H1 (cell line): ENCODE measurements around the gene RNF166.

ENCODE experiments used
- EZH2 ChIP-seq: fragments of 200-600 bp; sonication (generic); IDR thresholded peaks from 2 replicates; pipeline ENCODE4 v1.7.1; 2012; ENCODE audit warnings: low read depth, mild to moderate bottlenecking, moderate library complexity, low read length, inconsistent platforms; ENCODE audit not compliant: severe bottlenecking
- MAFK ChIP-seq: IDR thresholded peaks from 2 replicates; pipeline ENCODE4 v1.6.1; 2012; ENCODE audit warnings: low read depth, mild to moderate bottlenecking, improper control_type of control experiment, low read length
- POLR2AphosphoS5 ChIP-seq: IDR thresholded peaks from 2 replicates; pipeline ENCODE4 v1.6.1; 2011; ENCODE audit warnings: low read depth, low read length
- TF ChIP-seq, protein P1 (sequence below), 3 experiments: IDR thresholded peaks; 1 replicate in 2 of 3; 2 replicates in 1 of 3; pipeline versions ENCODE4 v1.5.1 to v1.6.1; 2011; ENCODE audit warnings: low read length in 3 of 3, mild to moderate bottlenecking in 3 of 3, inconsistent platforms in 2 of 3, low read depth in 1 of 3, moderate library complexity in 1 of 3; ENCODE audit not compliant: insufficient read depth in 1 of 3; ENCODE audit errors: control extremely low read depth in 1 of 3

DNA sequence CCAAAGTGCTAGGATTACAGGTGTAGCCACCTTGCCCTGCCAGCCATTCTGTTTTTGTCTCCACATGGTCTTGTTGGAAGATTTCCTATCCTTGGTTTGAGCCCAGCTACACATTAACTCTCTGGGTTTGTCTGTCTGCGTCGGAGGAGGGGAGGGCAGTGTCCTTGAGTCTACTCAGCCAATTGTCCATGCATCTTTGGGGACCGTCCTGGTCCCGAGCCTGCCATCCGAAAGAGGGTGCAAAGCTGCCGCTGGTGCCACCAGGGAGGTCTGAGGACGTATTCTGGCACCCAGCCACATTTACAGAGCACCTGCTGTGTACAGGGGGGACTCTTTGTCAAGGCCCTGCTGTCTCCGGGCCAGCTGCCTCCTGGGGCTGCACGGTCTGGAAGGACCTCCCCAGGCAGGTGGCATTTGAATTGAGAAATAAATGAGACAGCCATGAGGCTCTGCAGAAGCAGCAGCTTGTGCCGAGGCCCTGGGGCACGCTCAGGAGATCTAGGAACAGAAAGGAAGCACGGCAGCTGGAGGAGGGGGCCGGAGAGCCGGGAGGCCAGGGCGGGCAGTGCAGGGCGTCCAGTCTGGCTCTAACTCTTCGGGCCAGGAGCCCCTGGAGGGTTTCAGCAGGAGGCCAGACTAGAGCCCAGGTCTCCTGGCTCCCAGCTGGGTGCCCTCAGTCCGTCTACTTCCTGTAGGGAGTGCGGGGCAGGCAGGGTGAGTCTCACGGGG, 56.8 kb downstream of the RNF166 start:
- TF ChIP-seq MAFK: no peak
- TF ChIP-seq, protein P1, sequence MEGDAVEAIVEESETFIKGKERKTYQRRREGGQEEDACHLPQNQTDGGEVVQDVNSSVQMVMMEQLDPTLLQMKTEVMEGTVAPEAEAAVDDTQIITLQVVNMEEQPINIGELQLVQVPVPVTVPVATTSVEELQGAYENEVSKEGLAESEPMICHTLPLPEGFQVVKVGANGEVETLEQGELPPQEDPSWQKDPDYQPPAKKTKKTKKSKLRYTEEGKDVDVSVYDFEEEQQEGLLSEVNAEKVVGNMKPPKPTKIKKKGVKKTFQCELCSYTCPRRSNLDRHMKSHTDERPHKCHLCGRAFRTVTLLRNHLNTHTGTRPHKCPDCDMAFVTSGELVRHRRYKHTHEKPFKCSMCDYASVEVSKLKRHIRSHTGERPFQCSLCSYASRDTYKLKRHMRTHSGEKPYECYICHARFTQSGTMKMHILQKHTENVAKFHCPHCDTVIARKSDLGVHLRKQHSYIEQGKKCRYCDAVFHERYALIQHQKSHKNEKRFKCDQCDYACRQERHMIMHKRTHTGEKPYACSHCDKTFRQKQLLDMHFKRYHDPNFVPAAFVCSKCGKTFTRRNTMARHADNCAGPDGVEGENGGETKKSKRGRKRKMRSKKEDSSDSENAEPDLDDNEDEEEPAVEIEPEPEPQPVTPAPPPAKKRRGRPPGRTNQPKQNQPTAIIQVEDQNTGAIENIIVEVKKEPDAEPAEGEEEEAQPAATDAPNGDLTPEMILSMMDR (IDR thresholded peaks at IDR 0.05; ENCODE audit: control extremely low read depth in 1 of 3, insufficient read depth in 1 of 3, low read depth in 1 of 3, low read length in 3 of 3): no peak
- no peak for TF ChIP-seq EZH2
- no peak for TF ChIP-seq POLR2AphosphoS5
